Measurements from ENCODE around the gene SPIRE2. TPM values are rescaled to one million over a fixed set of nuclear protein-coding genes. Genes with fewer than 3 reads are reported as not detected.

Gene SPIRE2
- total and polyA plus RNA-seq, 9 of the 15 experiments (the other 6 are each of a cell fraction or from before 2014, with no cell fraction given) = 0.70 to 7.5 (median 4.6) TPM

DNA sequence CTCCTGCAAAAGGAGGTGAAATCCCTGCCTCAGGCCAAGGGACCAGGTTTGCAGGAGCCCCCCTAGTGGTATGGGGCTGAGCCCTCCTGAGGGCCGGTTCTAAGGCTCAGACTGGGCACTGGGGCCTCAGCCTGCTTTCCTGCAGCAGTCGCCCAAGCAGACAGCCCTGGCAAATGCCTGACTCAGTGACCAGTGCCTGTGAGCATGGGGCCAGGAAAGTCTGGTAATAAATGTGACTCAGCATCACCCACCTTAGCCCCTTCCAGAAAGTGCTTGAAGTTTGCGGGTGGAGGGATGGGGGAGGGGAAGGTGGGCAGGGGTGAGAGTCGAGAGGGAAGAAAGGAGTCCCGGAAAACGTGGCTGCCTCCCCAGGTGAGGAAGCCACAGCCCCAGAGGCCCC is 92.4 kb downstream of the SPIRE2 start (continued):
- TF ChIP-seq, protein P1, sequence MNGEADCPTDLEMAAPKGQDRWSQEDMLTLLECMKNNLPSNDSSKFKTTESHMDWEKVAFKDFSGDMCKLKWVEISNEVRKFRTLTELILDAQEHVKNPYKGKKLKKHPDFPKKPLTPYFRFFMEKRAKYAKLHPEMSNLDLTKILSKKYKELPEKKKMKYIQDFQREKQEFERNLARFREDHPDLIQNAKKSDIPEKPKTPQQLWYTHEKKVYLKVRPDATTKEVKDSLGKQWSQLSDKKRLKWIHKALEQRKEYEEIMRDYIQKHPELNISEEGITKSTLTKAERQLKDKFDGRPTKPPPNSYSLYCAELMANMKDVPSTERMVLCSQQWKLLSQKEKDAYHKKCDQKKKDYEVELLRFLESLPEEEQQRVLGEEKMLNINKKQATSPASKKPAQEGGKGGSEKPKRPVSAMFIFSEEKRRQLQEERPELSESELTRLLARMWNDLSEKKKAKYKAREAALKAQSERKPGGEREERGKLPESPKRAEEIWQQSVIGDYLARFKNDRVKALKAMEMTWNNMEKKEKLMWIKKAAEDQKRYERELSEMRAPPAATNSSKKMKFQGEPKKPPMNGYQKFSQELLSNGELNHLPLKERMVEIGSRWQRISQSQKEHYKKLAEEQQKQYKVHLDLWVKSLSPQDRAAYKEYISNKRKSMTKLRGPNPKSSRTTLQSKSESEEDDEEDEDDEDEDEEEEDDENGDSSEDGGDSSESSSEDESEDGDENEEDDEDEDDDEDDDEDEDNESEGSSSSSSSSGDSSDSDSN (IDR thresholded peaks at IDR 0.05; ENCODE audit: borderline replicate concordance in 1 of 2, low read depth in 2 of 2, low read length in 2 of 2) = no peak
- TF ChIP-seq ZSCAN32 (CRISPR knock-in tag; IDR thresholded peaks at IDR 0.05) (no peak), CBFA2T2 (conservative IDR thresholded peaks at IDR 0.05) (no peak), ARNT (IDR thresholded peaks at IDR 0.05) (no peak)

Other genes with a start within 250 kb of the SPIRE2 start
Only the 7 nearest of the 14 such genes appear.
- 2.9 and 3.0 TPM in 2 replicates for gene VPS9D1, start 107.6 kb upstream of the SPIRE2 start, total RNA-seq (2014; rRNA removed)
- gene VPS9D1, start 107.6 kb upstream of the SPIRE2 start, total RNA-seq (2014; rRNA removed; fragmentation: Illumina TruSeq; extraction: Trizol) = 0.26 and 0.33 TPM in 2 replicates
- 0.58 and 0.94 TPM in 2 replicates for gene VPS9D1, start 107.6 kb upstream of the SPIRE2 start, total RNA-seq (2015; rRNA removed; fragmentation: Illumina TruSeq; extraction: Trizol)
- gene VPS9D1, start 107.6 kb upstream of the SPIRE2 start, total RNA-seq (2021) = 3.1 and 3.7 TPM in 2 replicates
- 0.95 and 2.9 TPM in 2 replicates for gene VPS9D1, start 107.6 kb upstream of the SPIRE2 start, polyA plus RNA-seq (2011; rRNA removed)
- 1.1 and 2.7 TPM in 2 replicates for gene VPS9D1, start 107.6 kb upstream of the SPIRE2 start, polyA plus RNA-seq (2014; fragmentation: Illumina TruSeq; extraction: Trizol)
- gene VPS9D1, start 107.6 kb upstream of the SPIRE2 start, polyA plus RNA-seq (2014; fragmentation: Nextera tagmentation; extraction: Ambion mirVana) = 1 to 10 TPM; 1.0 to 1.4 TPM
- gene VPS9D1, start 107.6 kb upstream of the SPIRE2 start, polyA plus RNA-seq (2014; rRNA removed) = 3.0 and 3.5 TPM in 2 replicates
- 28.0 and 31.4 TPM in 2 replicates for gene ZNF276, start 106.9 kb upstream of the SPIRE2 start, total RNA-seq (2014; rRNA removed)
- gene ZNF276, start 106.9 kb upstream of the SPIRE2 start, total RNA-seq (2014; rRNA removed; fragmentation: Illumina TruSeq; extraction: Trizol) = 9.2 and 9.8 TPM in 2 replicates
- gene ZNF276, start 106.9 kb upstream of the SPIRE2 start, total RNA-seq (2015; rRNA removed; fragmentation: Illumina TruSeq; extraction: Trizol) = 13.9 and 16.9 TPM in 2 replicates
- 40.0 and 43.9 TPM in 2 replicates for gene ZNF276, start 106.9 kb upstream of the SPIRE2 start, total RNA-seq (2021)
- gene ZNF276, start 106.9 kb upstream of the SPIRE2 start, polyA plus RNA-seq (2011; rRNA removed) = 15.8 and 21.7 TPM in 2 replicates
- gene ZNF276, start 106.9 kb upstream of the SPIRE2 start, polyA plus RNA-seq (2014; fragmentation: Illumina TruSeq; extraction: Trizol) = 17.2 and 29.0 TPM in 2 replicates
- gene ZNF276, start 106.9 kb upstream of the SPIRE2 start, polyA plus RNA-seq (2014; fragmentation: Nextera tagmentation; extraction: Ambion mirVana) = under 1 TPM; 0.49 to 0.80 TPM
- gene ZNF276, start 106.9 kb upstream of the SPIRE2 start, polyA plus RNA-seq (2014; rRNA removed) = 36.7 and 42.4 TPM in 2 replicates
- 53.4 and 72.0 TPM in 2 replicates for gene FANCA, start 11.8 kb upstream of the SPIRE2 start, total RNA-seq (2014; rRNA removed)
- 40.2 and 48.6 TPM in 2 replicates for gene FANCA, start 11.8 kb upstream of the SPIRE2 start, total RNA-seq (2014; rRNA removed; fragmentation: Illumina TruSeq; extraction: Trizol)
- 46.4 and 51.6 TPM in 2 replicates for gene FANCA, start 11.8 kb upstream of the SPIRE2 start, total RNA-seq (2015; rRNA removed; fragmentation: Illumina TruSeq; extraction: Trizol)
- 108 and 115 TPM in 2 replicates for gene FANCA, start 11.8 kb upstream of the SPIRE2 start, total RNA-seq (2021)
- gene FANCA, start 11.8 kb upstream of the SPIRE2 start, polyA plus RNA-seq (2011; rRNA removed) = 65.4 and 83.5 TPM in 2 replicates
- gene FANCA, start 11.8 kb upstream of the SPIRE2 start, polyA plus RNA-seq (2014; fragmentation: Illumina TruSeq; extraction: Trizol) = 72.8 and 78.9 TPM in 2 replicates
- gene FANCA, start 11.8 kb upstream of the SPIRE2 start, polyA plus RNA-seq (2014; fragmentation: Nextera tagmentation; extraction: Ambion mirVana) = 1 to 10 TPM; 6.9 to 9.3 TPM
- gene FANCA, start 11.8 kb upstream of the SPIRE2 start, polyA plus RNA-seq (2014; rRNA removed) = 114 TPM in 2 replicates
- gene TCF25, start 45.1 kb downstream of the SPIRE2 start, total RNA-seq (2014; rRNA removed) = 102 and 110 TPM in 2 replicates
- gene TCF25, start 45.1 kb downstream of the SPIRE2 start, total RNA-seq (2014; rRNA removed; fragmentation: Illumina TruSeq; extraction: Trizol) = 37.2 and 38.0 TPM in 2 replicates
- gene TCF25, start 45.1 kb downstream of the SPIRE2 start, total RNA-seq (2015; rRNA removed; fragmentation: Illumina TruSeq; extraction: Trizol) = 63.2 and 65.1 TPM in 2 replicates
- 123 and 140 TPM in 2 replicates for gene TCF25, start 45.1 kb downstream of the SPIRE2 start, total RNA-seq (2021)
- gene TCF25, start 45.1 kb downstream of the SPIRE2 start, polyA plus RNA-seq (2011; rRNA removed) = 83.8 and 123 TPM in 2 replicates
- gene TCF25, start 45.1 kb downstream of the SPIRE2 start, polyA plus RNA-seq (2014; fragmentation: Illumina TruSeq; extraction: Trizol) = 87.5 and 96.8 TPM in 2 replicates
- gene TCF25, start 45.1 kb downstream of the SPIRE2 start, polyA plus RNA-seq (2014; fragmentation: Nextera tagmentation; extraction: Ambion mirVana) = 1 to 10 TPM; 9.0 TPM
- gene TCF25, start 45.1 kb downstream of the SPIRE2 start, polyA plus RNA-seq (2014; rRNA removed) = 122 and 154 TPM in 2 replicates
- 3.1 and 3.3 TPM in 2 replicates for gene MC1R, start 90.4 kb downstream of the SPIRE2 start, total RNA-seq (2014; rRNA removed)
- 0.67 and 0.87 TPM in 2 replicates for gene MC1R, start 90.4 kb downstream of the SPIRE2 start, total RNA-seq (2014; rRNA removed; fragmentation: Illumina TruSeq; extraction: Trizol)
- 2.0 and 2.1 TPM in 2 replicates for gene MC1R, start 90.4 kb downstream of the SPIRE2 start, total RNA-seq (2015; rRNA removed; fragmentation: Illumina TruSeq; extraction: Trizol)
- gene MC1R, start 90.4 kb downstream of the SPIRE2 start, total RNA-seq (2021) = 3.4 and 3.5 TPM in 2 replicates
- 3.5 and 4.2 TPM in 2 replicates for gene MC1R, start 90.4 kb downstream of the SPIRE2 start, polyA plus RNA-seq (2011; rRNA removed)
- gene MC1R, start 90.4 kb downstream of the SPIRE2 start, polyA plus RNA-seq (2014; fragmentation: Illumina TruSeq; extraction: Trizol) = 1.5 and 2.7 TPM in 2 replicates
- gene MC1R, start 90.4 kb downstream of the SPIRE2 start, polyA plus RNA-seq (2014; fragmentation: Nextera tagmentation; extraction: Ambion mirVana) = under 1 TPM in 1 of 2 experiments, not detected in 1; 0.14 TPM
- gene MC1R, start 90.4 kb downstream of the SPIRE2 start, polyA plus RNA-seq (2014; rRNA removed) = 4.7 and 5.3 TPM in 2 replicates
- 12.5 and 15.5 TPM in 2 replicates for gene TUBB3, start 94.9 kb downstream of the SPIRE2 start, total RNA-seq (2014; rRNA removed)
- 2.1 and 3.2 TPM in 2 replicates for gene TUBB3, start 94.9 kb downstream of the SPIRE2 start, total RNA-seq (2014; rRNA removed; fragmentation: Illumina TruSeq; extraction: Trizol)
- gene TUBB3, start 94.9 kb downstream of the SPIRE2 start, total RNA-seq (2015; rRNA removed; fragmentation: Illumina TruSeq; extraction: Trizol) = 6.4 and 8.1 TPM in 2 replicates
- 12.0 and 13.5 TPM in 2 replicates for gene TUBB3, start 94.9 kb downstream of the SPIRE2 start, total RNA-seq (2021)
- gene TUBB3, start 94.9 kb downstream of the SPIRE2 start, polyA plus RNA-seq (2011; rRNA removed) = 3.2 and 10.4 TPM in 2 replicates
- gene TUBB3, start 94.9 kb downstream of the SPIRE2 start, polyA plus RNA-seq (2014; fragmentation: Illumina TruSeq; extraction: Trizol) = 5.0 and 10.0 TPM in 2 replicates
- gene TUBB3, start 94.9 kb downstream of the SPIRE2 start, polyA plus RNA-seq (2014; fragmentation: Nextera tagmentation; extraction: Ambion mirVana) = under 1 TPM; 0.18 to 0.53 TPM
- gene TUBB3, start 94.9 kb downstream of the SPIRE2 start, polyA plus RNA-seq (2014; rRNA removed) = 6.8 and 8.3 TPM in 2 replicates
- 147 and 173 TPM in 2 replicates for gene DEF8, start 120.3 kb downstream of the SPIRE2 start, total RNA-seq (2014; rRNA removed)
- gene DEF8, start 120.3 kb downstream of the SPIRE2 start, total RNA-seq (2014; rRNA removed; fragmentation: Illumina TruSeq; extraction: Trizol) = 29.4 and 33.0 TPM in 2 replicates
- 58.6 and 63.2 TPM in 2 replicates for gene DEF8, start 120.3 kb downstream of the SPIRE2 start, total RNA-seq (2015; rRNA removed; fragmentation: Illumina TruSeq; extraction: Trizol)
- gene DEF8, start 120.3 kb downstream of the SPIRE2 start, total RNA-seq (2021) = 71.5 and 80.6 TPM in 2 replicates
- 74.0 and 87.6 TPM in 2 replicates for gene DEF8, start 120.3 kb downstream of the SPIRE2 start, polyA plus RNA-seq (2011; rRNA removed)
- gene DEF8, start 120.3 kb downstream of the SPIRE2 start, polyA plus RNA-seq (2014; fragmentation: Illumina TruSeq; extraction: Trizol) = 42.3 and 88.3 TPM in 2 replicates
- 10 to 100 TPM; 39.3 to 60.1 TPM for gene DEF8, start 120.3 kb downstream of the SPIRE2 start, polyA plus RNA-seq (2014; fragmentation: Nextera tagmentation; extraction: Ambion mirVana)
- gene DEF8, start 120.3 kb downstream of the SPIRE2 start, polyA plus RNA-seq (2014; rRNA removed) = 136 and 173 TPM in 2 replicates

Measured in K562 (cell line).